Astrocyte of the cerebellum (primary cell): ENCODE measurements around the gene ASB10.

ENCODE experiments used
- DNase-seq: peaks from one replicate; pipeline ENCODE4 v3.0.0-alpha.2; 2011; ENCODE audit warnings: low read depth
- H3K4me3 ChIP-seq: 2 replicates; pipeline ENCODE4 v1.5.1; 2011; ENCODE audit warnings: mild to moderate bottlenecking, low read depth, low read length, moderate library complexity
- CTCF ChIP-seq: IDR thresholded peaks from 2 replicates; pipeline ENCODE4 v1.5.1; 2012; ENCODE audit warnings: low read length, low read depth, moderate library complexity, mild to moderate bottlenecking; ENCODE audit errors: missing control alignments
- in situ Hi-C: cut with HindIII; loops from 2 replicates; pipeline ENCODE4 v1.10.0; 2017; ENCODE audit warnings: low sequenced_read_pairs

Gene ASB10

GRCh38 chr7:151179946-151180345, 7.1 kb downstream of the ASB10 start:
- no peak overlapping the region for H3K4me3 ChIP-seq
- no peak for DNase-seq
- no peak for TF ChIP-seq CTCF
- in situ Hi-C loops: no loop called here

GRCh38 chr7:151179287-151179860, 7.7 kb downstream of the ASB10 start:
- in situ Hi-C loops: no loop called here
- DNase-seq: no peak
- H3K4me3 ChIP-seq: no peak overlapping the region
- no peak for TF ChIP-seq CTCF

GRCh38 chr7:151178831-151179230, 8.2 kb downstream of the ASB10 start:
- TF ChIP-seq CTCF: no peak
- H3K4me3 ChIP-seq: no peak overlapping the region
- no peak for DNase-seq
- in situ Hi-C loops: no loop called here

- no peak for DNase-seq
- TF ChIP-seq CTCF: no peak
- H3K4me3 ChIP-seq: no peak overlapping the region
- in situ Hi-C loops: no loop called here
Observed at GRCh38 chr7:151178236-151178635, 8.8 kb downstream of the ASB10 start.

GRCh38 chr7:151177310-151177709, 9.7 kb downstream of the ASB10 start:
- no peak for TF ChIP-seq CTCF
- DNase-seq: no peak
- no peak overlapping the region for H3K4me3 ChIP-seq
- in situ Hi-C loops: no loop called here

- in situ Hi-C loops: no loop called here
- no peak for DNase-seq
- TF ChIP-seq CTCF: no peak
- no peak overlapping the region for H3K4me3 ChIP-seq
Observed at GRCh38 chr7:151176401-151176800, 10.6 kb downstream of the ASB10 start.
